ENCODE results near the gene YPEL1.

DNA sequence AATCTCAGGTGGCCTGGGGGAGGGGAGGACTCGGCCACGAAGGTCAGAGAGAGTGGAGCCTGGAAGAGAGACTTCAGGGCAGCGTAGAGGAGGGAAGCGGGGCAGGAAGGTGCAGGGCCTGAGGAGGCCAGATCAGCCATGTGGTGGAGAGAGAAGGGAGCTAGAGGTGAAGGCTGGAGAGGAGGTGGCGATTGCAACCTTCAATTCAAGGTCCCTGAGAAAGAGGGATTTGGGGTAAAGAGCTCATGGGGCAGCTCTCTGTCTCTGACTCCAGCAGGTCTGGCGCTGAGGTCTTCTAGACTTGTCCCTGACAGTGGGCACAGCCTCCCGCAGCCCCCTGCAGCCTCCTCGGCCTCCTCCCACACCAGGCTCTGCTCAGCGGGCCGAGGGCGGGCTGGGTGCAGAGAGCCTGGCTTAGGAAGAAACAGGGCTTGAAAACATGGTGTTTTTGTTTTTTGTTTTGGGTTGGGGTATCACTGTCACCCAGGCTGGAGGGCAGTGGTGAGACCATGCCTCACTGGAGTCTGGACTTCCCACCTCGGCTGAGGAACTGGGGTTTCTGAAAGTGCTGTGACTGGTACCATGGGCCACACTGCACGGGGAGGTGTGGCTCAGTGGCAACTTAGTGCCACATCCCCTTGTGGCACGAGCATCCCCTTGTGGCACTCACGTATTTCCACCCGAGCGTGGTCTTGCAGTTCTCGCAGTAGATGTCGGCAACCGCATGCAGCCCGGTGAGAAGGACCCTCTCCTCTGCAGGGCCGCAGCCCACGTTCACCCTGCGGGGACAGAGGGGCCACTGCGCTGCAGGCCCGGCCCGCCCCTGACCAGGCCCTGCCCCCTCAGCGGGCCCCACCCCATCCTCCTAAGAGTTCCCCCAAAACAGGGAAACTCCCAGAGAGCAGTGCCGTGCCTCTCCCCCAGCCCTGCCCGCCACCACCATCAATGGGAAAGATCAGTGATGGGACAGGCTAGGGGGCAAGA lies 32.6 kb downstream of the YPEL1 start:
- TF ChIP-seq, protein P1, sequence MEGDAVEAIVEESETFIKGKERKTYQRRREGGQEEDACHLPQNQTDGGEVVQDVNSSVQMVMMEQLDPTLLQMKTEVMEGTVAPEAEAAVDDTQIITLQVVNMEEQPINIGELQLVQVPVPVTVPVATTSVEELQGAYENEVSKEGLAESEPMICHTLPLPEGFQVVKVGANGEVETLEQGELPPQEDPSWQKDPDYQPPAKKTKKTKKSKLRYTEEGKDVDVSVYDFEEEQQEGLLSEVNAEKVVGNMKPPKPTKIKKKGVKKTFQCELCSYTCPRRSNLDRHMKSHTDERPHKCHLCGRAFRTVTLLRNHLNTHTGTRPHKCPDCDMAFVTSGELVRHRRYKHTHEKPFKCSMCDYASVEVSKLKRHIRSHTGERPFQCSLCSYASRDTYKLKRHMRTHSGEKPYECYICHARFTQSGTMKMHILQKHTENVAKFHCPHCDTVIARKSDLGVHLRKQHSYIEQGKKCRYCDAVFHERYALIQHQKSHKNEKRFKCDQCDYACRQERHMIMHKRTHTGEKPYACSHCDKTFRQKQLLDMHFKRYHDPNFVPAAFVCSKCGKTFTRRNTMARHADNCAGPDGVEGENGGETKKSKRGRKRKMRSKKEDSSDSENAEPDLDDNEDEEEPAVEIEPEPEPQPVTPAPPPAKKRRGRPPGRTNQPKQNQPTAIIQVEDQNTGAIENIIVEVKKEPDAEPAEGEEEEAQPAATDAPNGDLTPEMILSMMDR (IDR thresholded peaks at IDR 0.05; ENCODE audit: low read depth, low read length, missing input control): no peak
- TF ChIP-seq RXRA (IDR thresholded peaks at IDR 0.05) (no peak), JUND (IDR thresholded peaks at IDR 0.05) (no peak), YY1 (IDR thresholded peaks at IDR 0.05) (no peak), TAF1 (conservative IDR thresholded peaks at IDR 0.05) (no peak)
- TF ChIP-seq, protein P2, sequence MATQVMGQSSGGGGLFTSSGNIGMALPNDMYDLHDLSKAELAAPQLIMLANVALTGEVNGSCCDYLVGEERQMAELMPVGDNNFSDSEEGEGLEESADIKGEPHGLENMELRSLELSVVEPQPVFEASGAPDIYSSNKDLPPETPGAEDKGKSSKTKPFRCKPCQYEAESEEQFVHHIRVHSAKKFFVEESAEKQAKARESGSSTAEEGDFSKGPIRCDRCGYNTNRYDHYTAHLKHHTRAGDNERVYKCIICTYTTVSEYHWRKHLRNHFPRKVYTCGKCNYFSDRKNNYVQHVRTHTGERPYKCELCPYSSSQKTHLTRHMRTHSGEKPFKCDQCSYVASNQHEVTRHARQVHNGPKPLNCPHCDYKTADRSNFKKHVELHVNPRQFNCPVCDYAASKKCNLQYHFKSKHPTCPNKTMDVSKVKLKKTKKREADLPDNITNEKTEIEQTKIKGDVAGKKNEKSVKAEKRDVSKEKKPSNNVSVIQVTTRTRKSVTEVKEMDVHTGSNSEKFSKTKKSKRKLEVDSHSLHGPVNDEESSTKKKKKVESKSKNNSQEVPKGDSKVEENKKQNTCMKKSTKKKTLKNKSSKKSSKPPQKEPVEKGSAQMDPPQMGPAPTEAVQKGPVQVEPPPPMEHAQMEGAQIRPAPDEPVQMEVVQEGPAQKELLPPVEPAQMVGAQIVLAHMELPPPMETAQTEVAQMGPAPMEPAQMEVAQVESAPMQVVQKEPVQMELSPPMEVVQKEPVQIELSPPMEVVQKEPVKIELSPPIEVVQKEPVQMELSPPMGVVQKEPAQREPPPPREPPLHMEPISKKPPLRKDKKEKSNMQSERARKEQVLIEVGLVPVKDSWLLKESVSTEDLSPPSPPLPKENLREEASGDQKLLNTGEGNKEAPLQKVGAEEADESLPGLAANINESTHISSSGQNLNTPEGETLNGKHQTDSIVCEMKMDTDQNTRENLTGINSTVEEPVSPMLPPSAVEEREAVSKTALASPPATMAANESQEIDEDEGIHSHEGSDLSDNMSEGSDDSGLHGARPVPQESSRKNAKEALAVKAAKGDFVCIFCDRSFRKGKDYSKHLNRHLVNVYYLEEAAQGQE (IDR thresholded peaks at IDR 0.05): no peak

All from liver (tissue), 3 donors.